ENCODE measurements around the gene ANKRD30A.
"Not testable (repeated sequence)": the region's sequence is repeated elsewhere in the genome, so short reads cannot be mapped to it uniquely, and the experiment has no call there.

The ANKRD30A gene

GRCh38 chr10:37220866-37221265 is 95.5 kb downstream of the ANKRD30A start:
- Mint-ChIP-seq H3K4me1 (no peaks in the 10 kb centered on the region), H3K9me3 (peaks cover 4 to 9% of the 10 kb centered on the region in 2 donors), H3K27me3 (no peaks in the 10 kb centered on the region), H3K4me3 (no peak overlapping the region), H3K27ac (no peak overlapping the region), H3K36me3 (no peaks in the 10 kb centered on the region)
- ATAC-seq (replicated peaks) = no peak
- no peak for DNase-seq

GRCh38 chr10:37222046-37222445 is 96.6 kb downstream of the ANKRD30A start:
- Mint-ChIP-seq H3K9me3 (peaks cover 4 to 9% of the 10 kb centered on the region in 2 donors), H3K27me3 (no peaks in the 10 kb centered on the region), H3K4me1 (no peaks in the 10 kb centered on the region), H3K27ac (no peak overlapping the region), H3K36me3 (no peaks in the 10 kb centered on the region), H3K4me3 (no peak overlapping the region)
- DNase-seq (no peak), ATAC-seq (replicated peaks) (no peak)

GRCh38 chr10:37225163-37225562 is 99.8 kb downstream of the ANKRD30A start:
- H3K9me3 Mint-ChIP-seq = peaks cover 2 to 9% of the 10 kb centered on the region in 2 donors
- no peaks in the 10 kb centered on the region for H3K4me1 Mint-ChIP-seq
- no peak overlapping the region for H3K4me3 Mint-ChIP-seq
- H3K27ac Mint-ChIP-seq = no peak overlapping the region
- H3K27me3 Mint-ChIP-seq = no peaks in the 10 kb centered on the region
- ATAC-seq (replicated peaks) (no peak), DNase-seq (no peak)
- H3K36me3 Mint-ChIP-seq = no peaks in the 10 kb centered on the region

- no peaks in the 10 kb centered on the region for H3K27me3 Mint-ChIP-seq
- ATAC-seq (replicated peaks) (no peak), DNase-seq (no peak)
- H3K27ac Mint-ChIP-seq = no peak overlapping the region
- H3K4me3 Mint-ChIP-seq = no peak overlapping the region
- H3K9me3 Mint-ChIP-seq = peaks cover 2 to 4% of the 10 kb centered on the region in 2 donors
- H3K4me1 Mint-ChIP-seq = no peaks in the 10 kb centered on the region
- H3K36me3 Mint-ChIP-seq = no peaks in the 10 kb centered on the region
Observed at GRCh38 chr10:37226524-37226923, 101.1 kb downstream of the ANKRD30A start.

- no peaks in the 10 kb centered on the region for H3K4me1 Mint-ChIP-seq
- H3K9me3 Mint-ChIP-seq = peaks cover 0 to 4% of the 10 kb centered on the region in 2 donors
- H3K36me3 Mint-ChIP-seq = no peaks in the 10 kb centered on the region
- no peak overlapping the region for H3K4me3 Mint-ChIP-seq
- DNase-seq (no peak), ATAC-seq (replicated peaks) (no peak)
- H3K27me3 Mint-ChIP-seq = no peaks in the 10 kb centered on the region
- H3K27ac Mint-ChIP-seq = no peak overlapping the region
Observed at GRCh38 chr10:37234692-37235091, 109.3 kb downstream of the ANKRD30A start.

GRCh38 chr10:37236093-37236492 is 110.7 kb downstream of the ANKRD30A start:
- Mint-ChIP-seq H3K4me1 (no peaks in the 10 kb centered on the region), H3K4me3 (no peak overlapping the region), H3K27ac (no peak overlapping the region), H3K9me3 (peaks cover 0 to 7% of the 10 kb centered on the region in 2 donors), H3K36me3 (no peaks in the 10 kb centered on the region), H3K27me3 (no peaks in the 10 kb centered on the region)
- no peak for ATAC-seq (replicated peaks)
- DNase-seq = no peak

- Mint-ChIP-seq H3K36me3 (no peaks in the 10 kb centered on the region), H3K4me3 (no peak overlapping the region), H3K4me1 (no peaks in the 10 kb centered on the region), H3K27me3 (no peaks in the 10 kb centered on the region), H3K9me3 (peaks cover 0 to 7% of the 10 kb centered on the region in 2 donors), H3K27ac (no peak overlapping the region)
- DNase-seq (no peak), ATAC-seq (replicated peaks) (no peak)
Observed at GRCh38 chr10:37240223-37240622, 114.8 kb downstream of the ANKRD30A start.

- no peaks in the 10 kb centered on the region for H3K27me3 Mint-ChIP-seq
- ATAC-seq (replicated peaks) (no peak), DNase-seq (no peak)
- no peaks in the 10 kb centered on the region for H3K4me1 Mint-ChIP-seq
- no peak overlapping the region for H3K4me3 Mint-ChIP-seq
- no peak overlapping the region for H3K27ac Mint-ChIP-seq
- H3K9me3 Mint-ChIP-seq = peaks cover 0 to 11% of the 10 kb centered on the region in 2 donors
- no peaks in the 10 kb centered on the region for H3K36me3 Mint-ChIP-seq
Observed at GRCh38 chr10:37246637-37247036, 121.2 kb downstream of the ANKRD30A start.

- not testable (repeated sequence) for H3K36me3 Mint-ChIP-seq; H3K4me3 Mint-ChIP-seq; H3K4me1 Mint-ChIP-seq; ATAC-seq (replicated peaks); H3K9me3 Mint-ChIP-seq; DNase-seq; H3K27ac Mint-ChIP-seq; H3K27me3 Mint-ChIP-seq
Observed at GRCh38 chr10:37255837-37256236, 130.4 kb downstream of the ANKRD30A start.

- H3K9me3 Mint-ChIP-seq = peaks cover 6 to 8% of the 10 kb centered on the region in 2 donors
- no peaks in the 10 kb centered on the region for H3K4me1 Mint-ChIP-seq
- DNase-seq = no peak
- H3K27ac Mint-ChIP-seq = no peak overlapping the region
- no peak overlapping the region for H3K4me3 Mint-ChIP-seq
- H3K27me3 Mint-ChIP-seq = no peaks in the 10 kb centered on the region
- no peaks in the 10 kb centered on the region for H3K36me3 Mint-ChIP-seq
- ATAC-seq (replicated peaks) = no peak
Observed at GRCh38 chr10:37263304-37263703, 137.9 kb downstream of the ANKRD30A start.

- Mint-ChIP-seq H3K27ac (no peak overlapping the region), H3K27me3 (no peaks in the 10 kb centered on the region), H3K4me1 (no peaks in the 10 kb centered on the region), H3K36me3 (no peaks in the 10 kb centered on the region), H3K4me3 (no peak overlapping the region), H3K9me3 (peaks cover 0 to 10% of the 10 kb centered on the region in 2 donors)
- DNase-seq = no peak
- no peak for ATAC-seq (replicated peaks)
Observed at GRCh38 chr10:37268266-37268665, 142.9 kb downstream of the ANKRD30A start.

GRCh38 chr10:37269554-37270256 is 144.3 kb downstream of the ANKRD30A start:
- no peaks in the 10 kb centered on the region for H3K27me3 Mint-ChIP-seq
- H3K9me3 Mint-ChIP-seq = peaks cover 0 to 8% of the 10 kb centered on the region in 2 donors
- H3K36me3 Mint-ChIP-seq = no peaks in the 10 kb centered on the region
- H3K4me3 Mint-ChIP-seq = no peak overlapping the region
- H3K27ac Mint-ChIP-seq = no peak overlapping the region
- ATAC-seq (replicated peaks) (no peak), DNase-seq (no peak)
- H3K4me1 Mint-ChIP-seq = no peaks in the 10 kb centered on the region

- Mint-ChIP-seq H3K27ac (no peak overlapping the region), H3K4me1 (no peaks in the 10 kb centered on the region), H3K4me3 (no peak overlapping the region), H3K36me3 (no peaks in the 10 kb centered on the region), H3K27me3 (no peaks in the 10 kb centered on the region), H3K9me3 (peaks cover 9 to 13% of the 10 kb centered on the region in 2 donors)
- no peak for DNase-seq
- no peak for ATAC-seq (replicated peaks)
Observed at GRCh38 chr10:37275216-37275777, 149.9 kb downstream of the ANKRD30A start.

GRCh38 chr10:37285063-37285462 is 159.7 kb downstream of the ANKRD30A start:
- DNase-seq (no peak), ATAC-seq (replicated peaks) (no peak)
- no peaks in the 10 kb centered on the region for H3K4me1 Mint-ChIP-seq
- no peaks in the 10 kb centered on the region for H3K27me3 Mint-ChIP-seq
- H3K9me3 Mint-ChIP-seq = peaks cover 7 to 21% of the 10 kb centered on the region in 2 donors
- no peak overlapping the region for H3K27ac Mint-ChIP-seq
- H3K36me3 Mint-ChIP-seq = no peaks in the 10 kb centered on the region
- H3K4me3 Mint-ChIP-seq = no peak overlapping the region

GRCh38 chr10:37289833-37290464 is 164.6 kb downstream of the ANKRD30A start:
- ATAC-seq (replicated peaks) = no peak
- Mint-ChIP-seq H3K4me1 (no peaks in the 10 kb centered on the region), H3K4me3 (no peak overlapping the region), H3K36me3 (no peaks in the 10 kb centered on the region), H3K27me3 (no peaks in the 10 kb centered on the region), H3K9me3 (peaks cover 10 to 16% of the 10 kb centered on the region in 2 donors), H3K27ac (no peak overlapping the region)
- no peak for DNase-seq

All from stimulated activated naive B cell treated with anti-CD40 and anti-IgM and Interleukin-4, amounts not matched to agents 10 μg/mL and 1 μg/mL and 100 μg/mL, for 72 hours (primary cell).